Mammary epithelial cell (primary cell): Measurements from ENCODE around the gene PARD3B.

Experiments
- CTCF ChIP-seq, 2 donors: IDR thresholded peaks in 1 of 2; conservative IDR thresholded peaks in 1 of 2; 2 replicates each; pipeline ENCODE4 v1.5.1; 2011 to 2012; ENCODE audit warnings: inconsistent platforms in 2 of 2, low read length in 2 of 2, mild to moderate bottlenecking in 2 of 2, control low read depth in 1 of 2, low read depth in 1 of 2; ENCODE audit not compliant: insufficient read depth in 1 of 2; ENCODE audit errors: extremely low read depth in 1 of 2
- EZH2 ChIP-seq: IDR thresholded peaks from 2 replicates; pipeline ENCODE4 v1.6.1; 2012; ENCODE audit warnings: low read length, inconsistent platforms, borderline replicate concordance

- TF ChIP-seq CTCF (conservative IDR thresholded peaks at IDR 0.05 in 1 of 2, IDR thresholded peaks at IDR 0.05 in 1 of 2; ENCODE audit: extremely low read depth in 1 of 2, insufficient read depth in 1 of 2, low read depth in 1 of 2, low read length in 2 of 2) (no peak), EZH2 (no peak)
Observed at GRCh38 chr2:205094031-205094430, 548.8 kb downstream of the PARD3B start.
